Endothelial cell of umbilical vein (primary cell): ENCODE results near the gene LAMTOR4. TPM values are rescaled to one million over a fixed set of nuclear protein-coding genes. Genes with fewer than 3 reads are reported as not detected.
A peak's percentile ranks its signal among the peaks of the same experiment; 100 is the strongest.

Source experiments
- BruUV-seq: library from RNA; stranded (reverse); fragments of 400-500 nt; replicated peaks from 2 replicates; lab custom pipeline; 2021; lab: Mats Ljungman, UMichigan
- CTCF ChIA-PET: fragments of 300-600, 350-600 bp; sonication (Branson Sonifier 250); formaldehyde crosslinking; loops from one replicate; lab custom pipeline; 2021; ENCODE audit warnings: antibody characterized with exemption, inconsistent platforms; lab: Charles Lee
- POLR2A ChIA-PET: fragments of 300-600, 350-600 bp; sonication (Branson Sonifier 250); formaldehyde crosslinking; loops from one replicate; lab custom pipeline; 2021; ENCODE audit warnings: antibody characterized with exemption, inconsistent platforms; lab: Charles Lee
- DNase-seq: peaks from one replicate; pipeline ENCODE4 v3.0.0-alpha.2; 2011; ENCODE audit warnings: low read depth, low spot score
- FAIRE-seq: peaks from 2 replicates; lab custom pipeline; 2011; peaks lifted over from hg19 to GRCh38; lab: Jason Lieb, UNC
- H2AFZ ChIP-seq: 2 replicates; pipeline ENCODE4 v1.6.0; 2012; ENCODE audit warnings: low read depth, low read length, control low read depth, inconsistent platforms
- H3K27ac ChIP-seq: 2 replicates; pipeline ENCODE4 v1.5.1; 2011; ENCODE audit warnings: low read depth, mild to moderate bottlenecking, control low read depth, low read length, moderate library complexity; ENCODE audit not compliant: insufficient read depth
- H3K27me3 ChIP-seq, 2 experiments: 2 replicates each; pipeline versions ENCODE4 v1.6.0 to v1.6.1; 2011; ENCODE audit warnings: low read length in 2 of 2, mixed read lengths in 1 of 2; ENCODE audit not compliant: control insufficient read depth in 2 of 2, insufficient read depth in 2 of 2
- H3K36me3 ChIP-seq, 2 experiments: 2 replicates in 1 of 2; 3 replicates in 1 of 2; pipeline ENCODE4 v1.5.1; 2011; ENCODE audit warnings: low read length in 2 of 2, mild to moderate bottlenecking in 1 of 2, moderate library complexity in 1 of 2; ENCODE audit not compliant: control insufficient read depth in 2 of 2, insufficient read depth in 2 of 2; ENCODE audit errors: extremely low read depth in 1 of 2
- H3K4me1 ChIP-seq: 3 replicates; pipeline ENCODE4 v1.5.1; 2011; ENCODE audit warnings: mild to moderate bottlenecking, low read length; ENCODE audit not compliant: control insufficient read depth, insufficient read depth; ENCODE audit errors: extremely low read depth
- H3K4me2 ChIP-seq: 2 replicates; pipeline ENCODE4 v1.6.1; 2011; ENCODE audit warnings: low read length, control low read depth, mixed read lengths; ENCODE audit not compliant: insufficient read depth
- H3K4me3 ChIP-seq, 3 experiments: fragments of 200-600 bp in 1 of 3; sonication (generic), shearing (Covaris generic) in 1 of 3; replicated peaks in 1 of 3; 2 replicates each; pipeline ENCODE4 v1.5.1; 2011 to 2016; ENCODE audit warnings: control low read depth in 3 of 3, low read length in 3 of 3, mild to moderate bottlenecking in 2 of 3, inconsistent platforms in 1 of 3, low read depth in 1 of 3, moderate library complexity in 1 of 3; ENCODE audit not compliant: insufficient read depth in 1 of 3
- H3K79me2 ChIP-seq: 2 replicates; pipeline ENCODE4 v1.6.0; 2012; ENCODE audit warnings: low read length, inconsistent platforms; ENCODE audit not compliant: control insufficient read depth, insufficient read depth
- H3K9ac ChIP-seq: replicated peaks from 2 replicates; pipeline ENCODE3; 2011; ENCODE audit warnings: low read length, control low read depth; ENCODE audit not compliant: insufficient read depth; ENCODE audit errors: extremely low read depth
- H3K9me1 ChIP-seq: replicated peaks from 3 replicates; pipeline ENCODE4 v1.6.0; 2011; ENCODE audit warnings: mild to moderate bottlenecking, low read length; ENCODE audit not compliant: control insufficient read depth, insufficient read depth; ENCODE audit errors: extremely low read depth
- H3K9me3 ChIP-seq: replicated peaks from 2 replicates; pipeline ENCODE4 v1.5.1; 2012; ENCODE audit warnings: low read length, inconsistent platforms; ENCODE audit not compliant: control insufficient read depth, insufficient read depth
- H4K20me1 ChIP-seq: replicated peaks from 2 replicates; pipeline ENCODE3; 2011; ENCODE audit warnings: mild to moderate bottlenecking, low read length; ENCODE audit not compliant: control insufficient read depth, insufficient read depth; ENCODE audit errors: extremely low read depth
- CTCF ChIP-seq, 2 donors: IDR thresholded peaks; 1 replicate in 1 of 2; 2 replicates in 1 of 2; pipeline ENCODE4 v1.5.1; 2011; ENCODE audit warnings: low read length in 2 of 2, mild to moderate bottlenecking in 2 of 2, moderate library complexity in 2 of 2, control low read depth in 1 of 2, inconsistent platforms in 1 of 2, low read depth in 1 of 2; ENCODE audit not compliant: insufficient read depth in 1 of 2; ENCODE audit errors: extremely low read depth in 1 of 2
- EZH2 ChIP-seq: IDR thresholded peaks from 2 replicates; pipeline ENCODE4 v1.6.1; 2012; ENCODE audit warnings: borderline replicate concordance, low read depth, mild to moderate bottlenecking, moderate library complexity, low read length, inconsistent platforms; ENCODE audit not compliant: severe bottlenecking
- FOS ChIP-seq: IDR thresholded peaks from 2 replicates; pipeline ENCODE4 v1.6.1; 2011; ENCODE audit warnings: mild to moderate bottlenecking, low read length, moderate library complexity, borderline replicate concordance; ENCODE audit not compliant: insufficient read depth
- GATA2 ChIP-seq: IDR thresholded peaks from 2 replicates; pipeline ENCODE4 v1.7.0; 2011; ENCODE audit warnings: low read depth, mild to moderate bottlenecking, moderate library complexity, mixed read lengths, low read length; ENCODE audit not compliant: insufficient read length, insufficient read depth
- JUN ChIP-seq: IDR thresholded peaks from 2 replicates; pipeline ENCODE4 v1.6.1; 2011; ENCODE audit warnings: borderline replicate concordance, low read depth; ENCODE audit not compliant: insufficient read length, insufficient read depth
- MAX ChIP-seq: IDR thresholded peaks from 2 replicates; pipeline ENCODE4 v1.6.1; 2011; ENCODE audit not compliant: insufficient read depth, insufficient read length
- MYC ChIP-seq: IDR thresholded peaks from one replicate; pipeline ENCODE4 v1.6.1; 2011; ENCODE audit warnings: mild to moderate bottlenecking, low read depth, low read length
- POLR2A ChIP-seq: IDR thresholded peaks from 2 replicates; pipeline ENCODE4 v1.6.1; 2012; ENCODE audit warnings: low read depth, mild to moderate bottlenecking, control low read depth, low read length
- POLR2AphosphoS5 ChIP-seq: IDR thresholded peaks from 2 replicates; pipeline ENCODE4 v1.6.1; 2012; ENCODE audit warnings: low read depth, mild to moderate bottlenecking, control low read depth, low read length, moderate library complexity; ENCODE audit not compliant: insufficient read depth
- dilution Hi-C: fragments of 300-500 bp; cut with MboI; formaldehyde crosslinking; loops from one replicate; pipeline ENCODE4 v1.15.0; 2019; ENCODE audit warnings: low sequenced_read_pairs; ENCODE audit not compliant: extremely low pct_ligation_motif_present
- intact Hi-C: fragments of 100-400 bp; cut with micrococcal nuclease; formaldehyde crosslinking; loops from one replicate; pipeline ENCODE4 v1.10.0; 2022
- polyA plus RNA-seq, 4 experiments: library from polyadenylated mRNA; depleted of rRNA in 3 of 4; stranded (reverse) in 3 of 4; unstranded in 1 of 4; fragments of >200 nt; gene quantifications; 2 replicates each; pipeline versions ENCODE4 v1.2.1 to v1.2.3, GENCODE V29; 2011 to 2012; ENCODE audit warnings: missing spikeins in 1 of 4
- total RNA-seq: library from RNA; stranded (reverse); gene quantifications from 2 replicates; pipeline ENCODE4 v1.2.3, GENCODE V29; 2021

Gene LAMTOR4
- total and polyA plus RNA-seq, 2 donors (not counting 3 experiments of a cell fraction or from before 2014, with no cell fraction given): 139 to 520 TPM

GRCh38 chr7:100159099-100159623 lies 10.4 kb downstream of the LAMTOR4 start:
- no TSS peak for BruUV-seq
- intact Hi-C loops: loop anchor here (2.0 kb wide), 1 partner anchor 58 kb away; the partner anchor contains the start of genes AP4M1 and MCM7

More at GRCh38 chr7:100159099-100159623, 10.4 kb downstream of the LAMTOR4 start:
- H3K4me2 ChIP-seq: peak overlapping the region; percentile 90
- H3K27me3 ChIP-seq: peaks cover 0 to 2% of the 10 kb centered on the region in 2 experiments
- FAIRE-seq (no peak), DNase-seq (no peak)
- TF ChIP-seq CTCF (IDR thresholded peaks at IDR 0.05; ENCODE audit: extremely low read depth in 1 of 2, insufficient read depth in 1 of 2, low read depth in 1 of 2, low read length in 2 of 2) (no peak), JUN (no peak), EZH2 (no peak), POLR2AphosphoS5 (no peak), MAX (no peak), MYC (no peak), GATA2 (no peak), POLR2A (no peak), FOS (no peak)
- peaks cover 0 to 15% of the 10 kb centered on the region in 2 experiments for H3K36me3 ChIP-seq
- no peaks in the 10 kb centered on the region for H3K9me1 ChIP-seq
- H4K20me1 ChIP-seq: no peaks in the 10 kb centered on the region
- no peak overlapping the region for H3K27ac ChIP-seq
- POLR2A ChIA-PET: interaction anchor here (0.7 kb wide), 1 partner anchor 171 kb away, joined by 4 read pairs; no protein-coding TSS in a partner anchor
- H3K9me3 ChIP-seq: no peaks in the 10 kb centered on the region
- CTCF ChIA-PET: interaction anchor here (0.8 to 1.1 kb wide), 2 partner anchors 9 to 31 kb away, joined by 3 to 4 read pairs; partner anchors contain the start of gene GAL3ST4
- H2AFZ ChIP-seq: peak overlapping the region; percentile 64
- peak overlapping the region; percentile 53 to 86 (median 66) for H3K4me3 ChIP-seq
- H3K4me1 ChIP-seq: peaks cover 14% of the 10 kb centered on the region
- peak overlapping the region; percentile 56 for H3K9ac ChIP-seq
- H3K79me2 ChIP-seq: no peaks in the 10 kb centered on the region
- dilution Hi-C loops: no loop called here
